Activated T-cell treated with anti-CD3 and anti-CD28 coated beads, Interleukin-2, amount 50 U/mL, for 24 hours (primary cell): Measurements from ENCODE around the gene GAS6.
"Not testable (repeated sequence)": the region's sequence is repeated elsewhere in the genome, so short reads cannot be mapped to it uniquely, and the experiment has no call there.

ENCODE experiments used
- DNase-seq: peaks from one replicate; pipeline ENCODE4 v3.0.0-alpha.2; 2020
- H3K27ac Mint-ChIP-seq: 2 replicates; pipeline ENCODE4 v1.8.0; 2020; ENCODE audit warnings: mild to moderate bottlenecking, mixed read lengths
- H3K27me3 Mint-ChIP-seq: 2 replicates; pipeline ENCODE4 v1.8.0; 2020; ENCODE audit warnings: mixed read lengths
- H3K36me3 Mint-ChIP-seq: 2 replicates; pipeline ENCODE4 v1.8.0; 2020; ENCODE audit warnings: low read depth, mixed read lengths
- H3K4me1 Mint-ChIP-seq: 2 replicates; pipeline ENCODE4 v1.8.0; 2020; ENCODE audit warnings: low read depth, mixed read lengths
- H3K4me3 Mint-ChIP-seq: 2 replicates; pipeline ENCODE4 v1.8.0; 2020; ENCODE audit warnings: mild to moderate bottlenecking, moderate library complexity, mixed read lengths
- H3K9me3 Mint-ChIP-seq: 2 replicates; pipeline ENCODE4 v1.8.0; 2020; ENCODE audit warnings: mixed read lengths

GAS6 gene

GRCh38 chr13:113835461-113836270, 28.2 kb downstream of the GAS6 start:
- Mint-ChIP-seq H3K4me3 (no peak overlapping the region), H3K27ac (no peak overlapping the region), H3K27me3 (no peaks in the 10 kb centered on the region), H3K9me3 (no peaks in the 10 kb centered on the region), H3K36me3 (peaks cover 11% of the 10 kb centered on the region), H3K4me1 (peaks cover 7% of the 10 kb centered on the region)
- no peak for DNase-seq

GRCh38 chr13:113834496-113835200, 29.2 kb downstream of the GAS6 start:
- no peak for DNase-seq
- H3K4me3 Mint-ChIP-seq: no peak overlapping the region
- peaks cover 11% of the 10 kb centered on the region for H3K36me3 Mint-ChIP-seq
- H3K4me1 Mint-ChIP-seq: peaks cover 2% of the 10 kb centered on the region
- no peaks in the 10 kb centered on the region for H3K27me3 Mint-ChIP-seq
- no peaks in the 10 kb centered on the region for H3K9me3 Mint-ChIP-seq
- H3K27ac Mint-ChIP-seq: no peak overlapping the region

- H3K27ac Mint-ChIP-seq, DNase-seq, H3K4me3 Mint-ChIP-seq, H3K4me1 Mint-ChIP-seq, H3K27me3 Mint-ChIP-seq, H3K9me3 Mint-ChIP-seq: not testable (repeated sequence)
- peaks cover 13% of the 10 kb centered on the region for H3K36me3 Mint-ChIP-seq
Observed at GRCh38 chr13:113834006-113834405, 29.9 kb downstream of the GAS6 start.

- H3K9me3 Mint-ChIP-seq: no peaks in the 10 kb centered on the region
- peaks cover 2% of the 10 kb centered on the region for H3K4me1 Mint-ChIP-seq
- H3K4me3 Mint-ChIP-seq: no peak overlapping the region
- peaks cover 16% of the 10 kb centered on the region for H3K36me3 Mint-ChIP-seq
- no peak for DNase-seq
- no peaks in the 10 kb centered on the region for H3K27me3 Mint-ChIP-seq
- H3K27ac Mint-ChIP-seq: no peak overlapping the region
Observed at GRCh38 chr13:113833111-113833830, 30.6 kb downstream of the GAS6 start.

- no peaks in the 10 kb centered on the region for H3K9me3 Mint-ChIP-seq
- peaks cover 21% of the 10 kb centered on the region for H3K36me3 Mint-ChIP-seq
- no peak overlapping the region for H3K4me3 Mint-ChIP-seq
- peaks cover 2% of the 10 kb centered on the region for H3K4me1 Mint-ChIP-seq
- H3K27me3 Mint-ChIP-seq: no peaks in the 10 kb centered on the region
- H3K27ac Mint-ChIP-seq: no peak overlapping the region
- no peak for DNase-seq
Observed at GRCh38 chr13:113832631-113833030, 31.2 kb downstream of the GAS6 start.

GRCh38 chr13:113832205-113832604, 31.7 kb downstream of the GAS6 start:
- Mint-ChIP-seq H3K27ac (no peak overlapping the region), H3K27me3 (no peaks in the 10 kb centered on the region), H3K4me3 (no peak overlapping the region), H3K9me3 (no peaks in the 10 kb centered on the region), H3K4me1 (peaks cover 2% of the 10 kb centered on the region), H3K36me3 (peaks cover 25% of the 10 kb centered on the region)
- DNase-seq: no peak

- DNase-seq: no peak
- no peak overlapping the region for H3K4me3 Mint-ChIP-seq
- H3K4me1 Mint-ChIP-seq: peaks cover 2% of the 10 kb centered on the region
- H3K27ac Mint-ChIP-seq: no peak overlapping the region
- peaks cover 30% of the 10 kb centered on the region for H3K36me3 Mint-ChIP-seq
- H3K27me3 Mint-ChIP-seq: no peaks in the 10 kb centered on the region
- H3K9me3 Mint-ChIP-seq: no peaks in the 10 kb centered on the region
Observed at GRCh38 chr13:113831061-113831460, 32.8 kb downstream of the GAS6 start.

GRCh38 chr13:113830426-113830950, 33.4 kb downstream of the GAS6 start:
- DNase-seq, H3K4me1 Mint-ChIP-seq, H3K9me3 Mint-ChIP-seq, H3K4me3 Mint-ChIP-seq, H3K27ac Mint-ChIP-seq, H3K27me3 Mint-ChIP-seq: not testable (repeated sequence)
- peaks cover 33% of the 10 kb centered on the region for H3K36me3 Mint-ChIP-seq

- H3K36me3 Mint-ChIP-seq: peaks cover 35% of the 10 kb centered on the region
- no peaks in the 10 kb centered on the region for H3K4me1 Mint-ChIP-seq
- DNase-seq: no peak
- H3K27ac Mint-ChIP-seq: no peak overlapping the region
- no peaks in the 10 kb centered on the region for H3K27me3 Mint-ChIP-seq
- H3K9me3 Mint-ChIP-seq: no peaks in the 10 kb centered on the region
- no peak overlapping the region for H3K4me3 Mint-ChIP-seq
Observed at GRCh38 chr13:113828282-113828825, 35.5 kb downstream of the GAS6 start.

- Mint-ChIP-seq H3K27ac (no peak overlapping the region), H3K9me3 (no peaks in the 10 kb centered on the region), H3K4me1 (no peaks in the 10 kb centered on the region), H3K27me3 (no peaks in the 10 kb centered on the region), H3K36me3 (peaks cover 33% of the 10 kb centered on the region), H3K4me3 (no peak overlapping the region)
- DNase-seq: no peak
Observed at GRCh38 chr13:113827021-113827420, 36.9 kb downstream of the GAS6 start.

- not testable (repeated sequence) for H3K9me3 Mint-ChIP-seq, H3K4me1 Mint-ChIP-seq, H3K27me3 Mint-ChIP-seq, H3K27ac Mint-ChIP-seq, H3K4me3 Mint-ChIP-seq, DNase-seq
- H3K36me3 Mint-ChIP-seq: peaks cover 36% of the 10 kb centered on the region
Observed at GRCh38 chr13:113826446-113826845, 37.4 kb downstream of the GAS6 start.

GRCh38 chr13:113825841-113826240, 38.0 kb downstream of the GAS6 start:
- Mint-ChIP-seq H3K27me3 (no peaks in the 10 kb centered on the region), H3K27ac (no peak overlapping the region), H3K9me3 (no peaks in the 10 kb centered on the region), H3K36me3 (peaks cover 42% of the 10 kb centered on the region), H3K4me3 (no peak overlapping the region), H3K4me1 (no peaks in the 10 kb centered on the region)
- DNase-seq: no peak

GRCh38 chr13:113823771-113824170, 40.1 kb downstream of the GAS6 start:
- Mint-ChIP-seq H3K36me3 (peaks cover 46% of the 10 kb centered on the region), H3K9me3 (no peaks in the 10 kb centered on the region), H3K4me1 (no peaks in the 10 kb centered on the region), H3K27me3 (no peaks in the 10 kb centered on the region), H3K27ac (no peak overlapping the region), H3K4me3 (no peak overlapping the region)
- no peak for DNase-seq

GRCh38 chr13:113822956-113823744, 40.7 kb downstream of the GAS6 start:
- Mint-ChIP-seq H3K4me1 (no peaks in the 10 kb centered on the region), H3K4me3 (no peak overlapping the region), H3K9me3 (no peaks in the 10 kb centered on the region), H3K27ac (no peak overlapping the region), H3K27me3 (no peaks in the 10 kb centered on the region), H3K36me3 (peaks cover 43% of the 10 kb centered on the region)
- no peak for DNase-seq
